KBM-7 (cell line): Measurements from ENCODE around the gene DPP8.

Experiments used
- DNase-seq: peaks from one replicate; pipeline ENCODE4 v3.0.0-alpha.2; 2015
- in situ Hi-C: fragments of 300-500 bp; cut with MboI; formaldehyde crosslinking; loops from 2 replicates; pipeline ENCODE4 v1.14.3; 2020; ENCODE audit warnings: low sequenced_read_pairs, low pct_unique_long_range_greater_than_20kb, mixed read lengths

Gene DPP8

DNA sequence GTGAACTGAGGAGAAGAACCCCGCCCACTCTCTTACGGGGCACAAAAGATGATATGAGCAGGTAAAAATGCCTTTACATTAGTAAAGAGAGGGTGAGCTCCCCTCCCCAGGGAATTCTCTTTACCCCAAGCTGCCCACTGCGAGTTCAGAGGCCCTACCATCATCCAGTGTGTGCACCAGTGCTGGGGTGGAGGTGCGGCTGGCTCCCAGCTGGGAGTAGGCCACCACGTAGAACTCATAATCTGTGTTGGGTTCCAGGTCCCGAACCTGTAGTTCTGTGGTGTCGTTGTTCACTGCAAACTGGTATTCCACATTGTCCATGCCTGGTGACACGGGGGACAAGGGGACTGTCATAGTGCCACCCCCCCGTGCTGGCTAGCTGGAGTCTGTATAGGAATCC, 122.6 kb downstream of the DPP8 start:
- in situ Hi-C loops, result no loop called here
- DNase-seq, result no peak

DNA sequence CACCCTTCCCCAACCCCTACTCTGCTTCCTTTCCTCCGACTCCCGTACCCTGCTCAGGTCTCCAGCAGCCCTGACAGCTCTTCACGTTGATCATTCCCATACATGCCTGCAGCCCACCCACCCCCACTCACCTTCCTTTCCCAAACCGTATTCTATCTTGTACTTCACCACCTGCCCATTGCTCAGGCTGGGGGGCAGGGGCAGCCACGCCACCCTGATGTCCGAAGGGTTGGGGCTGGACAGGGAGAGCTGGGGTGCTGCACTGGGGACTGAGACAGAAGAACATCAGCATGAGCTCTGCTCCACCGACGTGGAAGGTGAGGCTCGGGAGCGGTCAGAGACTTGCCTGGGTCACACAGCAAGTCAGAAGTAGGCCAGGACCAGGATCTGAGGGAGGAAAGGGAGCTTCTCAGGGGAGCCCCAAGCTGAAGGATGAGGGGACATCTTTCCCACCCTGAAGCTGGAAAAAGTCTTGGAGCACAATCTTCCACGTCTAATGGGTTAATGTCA, 123.2 kb downstream of the DPP8 start:
- DNase-seq, result no peak
- in situ Hi-C loops, result no loop called here

DNA sequence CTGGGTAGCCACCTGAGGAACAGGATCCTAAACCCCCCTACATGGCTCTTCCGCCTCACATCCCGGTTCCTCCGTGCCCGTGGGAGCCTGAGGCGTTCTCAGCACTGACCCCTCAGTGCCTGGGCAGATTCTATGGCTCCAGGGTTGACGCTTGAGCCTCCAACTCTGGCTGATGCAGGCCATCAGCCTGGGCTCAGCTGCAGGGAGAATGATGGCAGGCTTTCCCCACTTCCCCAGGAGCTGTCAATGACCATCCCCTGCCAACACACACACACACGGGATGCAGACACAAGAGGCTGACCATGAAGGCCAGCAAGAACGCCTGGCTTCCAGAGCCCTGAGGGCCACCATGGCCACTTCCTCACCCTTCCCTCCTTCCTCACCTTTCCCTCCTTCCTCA, 123.9 kb downstream of the DPP8 start:
- no peak for DNase-seq
- in situ Hi-C loops, result no loop called here

DNA sequence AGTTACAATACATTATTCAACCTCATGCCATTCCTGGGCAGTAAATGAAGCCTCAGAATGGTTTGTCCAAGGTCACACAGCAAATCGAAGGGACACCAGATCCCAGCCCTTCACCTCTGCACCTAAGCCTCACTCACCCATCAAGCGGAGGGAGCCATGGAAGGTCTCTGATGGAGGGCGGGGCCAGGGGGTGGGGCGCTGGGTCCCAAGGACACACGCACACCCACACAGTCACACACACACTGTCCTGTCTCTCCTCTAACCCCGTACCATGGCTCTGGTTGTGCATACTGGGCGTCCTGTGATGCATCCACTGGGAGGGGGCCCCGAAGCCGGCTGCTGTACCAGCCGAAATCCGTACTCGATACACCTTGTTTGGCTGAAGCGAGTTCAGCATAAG, 124.4 kb downstream of the DPP8 start:
- DNase-seq, result no peak
- in situ Hi-C loops, result no loop called here
